GM19463 (cell line): Measurements from ENCODE around the gene UBTD2.

Experiments used
- ATAC-seq: cut with Tn5 transposase; IDR thresholded peaks from one replicate; pipeline ENCODE4 v1.9.1; 2021; ENCODE audit warnings: mild to moderate bottlenecking, moderate library complexity; ENCODE audit not compliant: unreplicated experiment

UBTD2 gene

DNA sequence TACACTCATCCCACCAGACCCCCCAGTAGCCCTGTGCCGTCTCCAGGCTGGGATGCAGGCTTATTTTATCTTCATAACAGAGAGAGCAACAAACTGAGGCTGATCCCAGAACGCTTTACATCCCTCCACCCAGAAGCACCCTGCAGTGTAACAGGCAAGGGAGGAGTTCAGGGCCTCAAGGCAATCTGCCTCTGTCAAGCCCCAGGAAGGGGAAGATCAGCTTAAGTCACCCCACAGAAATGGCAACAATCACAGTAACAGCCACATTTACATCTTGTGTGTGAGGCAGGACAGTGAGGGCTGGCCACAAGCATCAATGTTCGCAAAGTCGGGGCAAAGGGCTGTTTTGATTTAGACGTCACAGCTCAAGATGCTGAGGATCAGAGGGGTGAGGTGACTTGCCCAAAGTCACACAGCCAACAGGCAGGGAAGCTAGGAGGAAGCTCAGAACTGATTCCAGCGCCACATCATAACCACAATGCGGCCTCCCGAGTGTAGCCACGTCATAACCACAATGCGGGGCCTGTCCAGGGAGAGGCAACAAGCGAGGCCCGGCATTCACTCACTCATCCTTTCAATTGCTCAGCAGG lies 109.9 kb downstream of the UBTD2 start:
- no peak for ATAC-seq

DNA sequence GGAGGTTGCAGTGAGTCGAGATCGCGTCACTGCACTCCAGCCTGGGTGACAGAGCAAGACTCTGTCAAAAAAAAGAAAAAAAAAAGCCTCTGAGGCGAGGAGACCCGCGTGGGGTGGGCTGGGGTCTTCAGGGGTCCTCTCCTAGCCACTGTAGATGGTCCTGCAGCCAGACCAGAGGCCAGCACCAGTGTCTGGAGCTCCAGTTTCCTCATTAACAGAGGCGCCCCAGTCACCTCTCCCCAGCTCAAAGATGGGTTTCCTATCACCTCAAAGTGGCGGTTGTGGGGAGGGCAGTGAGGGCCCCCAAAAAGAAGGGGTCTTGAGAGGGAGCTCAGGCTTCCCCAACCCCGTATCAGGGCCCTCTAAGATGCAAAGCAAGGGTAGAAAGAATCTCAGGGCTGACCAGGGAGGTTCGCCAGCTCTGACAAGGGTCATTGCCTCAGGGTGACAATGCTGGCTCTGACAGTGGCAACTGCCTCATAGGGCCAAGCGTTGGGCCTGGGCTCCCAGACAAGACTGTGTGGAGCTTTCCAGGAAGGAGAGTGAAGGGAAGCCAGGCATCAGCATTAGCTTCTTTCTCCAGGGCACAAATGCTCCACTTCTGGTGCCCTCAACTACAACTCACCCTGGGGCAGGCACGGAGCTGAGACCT lies 110.5 kb downstream of the UBTD2 start:
- no peak for ATAC-seq

DNA sequence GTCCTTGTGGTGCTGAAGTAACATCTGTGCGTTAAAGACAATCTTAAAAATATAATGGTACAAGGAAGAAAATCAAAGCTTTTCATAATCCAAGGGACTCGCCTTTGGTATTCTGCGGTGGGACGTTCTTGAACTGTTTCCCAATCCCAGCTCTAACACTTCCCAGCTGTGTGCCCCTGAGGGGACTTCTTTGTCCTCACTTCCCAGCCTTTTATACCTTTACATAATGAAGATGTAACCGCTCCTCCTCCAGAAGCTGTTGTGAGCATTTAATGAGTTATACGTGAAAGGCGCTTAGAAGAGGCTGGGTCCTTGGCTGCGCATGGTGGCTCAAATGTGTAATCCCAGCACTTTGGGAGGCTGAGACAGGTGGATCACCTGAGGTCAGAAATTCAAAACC lies 112.4 kb downstream of the UBTD2 start:
- no peak for ATAC-seq

DNA sequence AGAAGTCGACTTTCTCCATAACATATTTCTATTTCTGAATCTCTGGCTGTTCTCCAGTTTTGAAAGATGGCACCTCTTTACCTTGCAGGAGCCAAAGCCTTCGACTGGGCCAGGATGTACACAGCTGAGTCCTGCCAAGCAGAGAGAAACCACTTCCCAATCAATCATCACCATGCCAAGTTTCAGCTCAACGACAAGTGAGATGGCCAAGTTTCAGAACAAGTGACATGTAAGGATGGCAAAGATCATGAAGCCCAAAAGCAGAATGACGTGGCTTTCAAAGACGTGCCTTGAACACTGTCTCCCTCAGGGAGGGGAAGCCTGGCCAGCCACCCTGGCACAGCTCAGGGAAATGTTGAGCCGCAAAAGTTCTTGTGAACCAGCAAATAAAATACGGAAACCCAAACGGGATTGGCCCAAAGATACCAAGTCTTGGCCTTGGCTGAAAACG lies 113.3 kb downstream of the UBTD2 start:
- no peak for ATAC-seq

DNA sequence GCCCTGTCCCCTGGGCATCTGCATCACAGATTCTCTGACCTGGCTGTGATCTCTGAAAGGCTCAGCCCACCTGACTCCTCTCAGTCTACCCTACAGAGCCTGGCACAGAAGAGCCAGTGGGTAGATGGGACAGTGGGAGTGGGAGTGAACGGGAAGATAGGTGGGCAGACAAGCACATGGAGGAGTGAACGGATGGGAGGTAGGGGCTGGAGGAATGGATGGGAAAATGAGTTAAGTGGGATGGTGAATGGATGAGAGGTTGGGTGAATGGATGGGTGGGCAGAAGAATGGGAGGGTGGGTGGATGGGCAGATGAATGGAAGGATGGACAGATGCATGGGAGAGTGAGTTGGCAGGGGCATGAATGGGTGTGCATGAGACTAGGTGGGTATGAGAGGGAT lies 114.3 kb downstream of the UBTD2 start:
- ATAC-seq: no peak

DNA sequence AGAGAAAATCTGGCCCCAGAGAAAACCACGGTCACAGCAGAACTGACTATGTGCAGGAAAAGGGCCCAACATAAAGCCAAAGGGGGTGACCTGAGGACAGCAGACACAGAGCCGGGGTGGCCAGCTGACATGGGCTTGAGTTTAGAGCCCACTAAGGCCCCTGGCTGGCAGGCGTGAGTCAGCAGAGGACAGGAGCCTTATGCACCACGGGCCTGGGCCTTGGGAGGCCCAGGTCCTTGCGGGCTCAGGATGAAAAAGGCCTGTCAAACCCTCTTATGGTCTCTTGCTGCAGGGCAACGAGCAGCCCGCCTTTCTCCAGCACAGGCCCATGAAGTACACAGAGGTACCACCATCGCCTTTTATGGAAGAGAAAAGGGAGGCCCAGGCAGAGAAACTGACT lies 115.3 kb downstream of the UBTD2 start:
- no peak for ATAC-seq

DNA sequence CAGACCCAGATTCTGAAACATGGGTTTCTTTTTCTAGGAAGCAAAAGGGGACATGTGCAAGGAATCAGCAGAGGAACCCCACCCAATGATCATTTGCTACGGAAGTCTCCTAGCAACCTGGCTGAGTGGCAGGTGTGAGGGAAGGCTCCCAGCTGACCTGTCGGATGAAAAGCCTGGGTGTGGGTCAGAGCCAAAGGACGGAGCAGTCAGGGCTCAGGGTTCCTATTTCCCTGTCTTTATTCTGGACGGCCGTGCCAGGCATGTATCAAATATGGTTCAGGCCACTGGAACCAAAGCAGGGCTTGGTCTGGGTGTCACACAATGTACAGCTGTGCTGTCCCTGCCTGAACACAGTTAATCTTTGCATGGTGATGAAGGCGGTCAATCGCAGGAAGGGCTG lies 115.7 kb downstream of the UBTD2 start:
- no peak for ATAC-seq

DNA sequence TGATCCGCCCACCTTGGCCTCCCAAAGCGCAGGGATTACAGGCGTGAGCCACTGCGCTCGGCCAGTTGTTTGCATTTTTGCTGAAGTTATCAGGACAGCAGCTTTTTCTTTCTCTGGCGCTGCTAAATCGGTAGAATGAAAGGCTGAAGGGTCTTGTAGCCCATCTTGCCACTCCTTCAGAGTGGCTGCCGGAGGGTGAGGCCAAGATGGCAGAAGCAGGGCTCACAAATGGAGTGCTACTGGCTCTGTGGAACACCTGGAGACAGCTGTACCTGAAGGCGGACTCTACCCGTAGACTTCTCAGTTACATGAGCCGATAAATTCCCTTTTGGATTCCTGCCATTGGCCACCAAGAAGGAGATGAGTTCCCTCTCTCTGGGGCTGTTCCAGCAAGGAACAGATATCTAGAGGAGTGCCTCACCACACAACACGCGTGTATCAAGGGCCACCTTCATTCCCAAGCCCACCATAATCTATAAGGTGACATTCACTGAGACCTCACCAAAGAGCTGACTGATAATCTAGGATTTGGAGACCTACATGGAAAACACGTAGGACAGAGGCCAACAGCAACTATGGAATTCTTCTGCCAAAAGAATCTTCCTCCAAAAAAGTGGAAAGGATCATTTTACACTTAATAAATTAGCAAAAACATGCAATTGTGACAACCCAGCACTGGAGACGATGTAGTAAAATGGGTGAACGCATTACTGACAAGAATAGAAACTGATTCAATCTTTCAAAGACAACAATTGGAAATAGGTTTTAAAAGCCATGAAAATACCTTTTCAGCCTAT lies 117.3 kb downstream of the UBTD2 start:
- no peak for ATAC-seq

DNA sequence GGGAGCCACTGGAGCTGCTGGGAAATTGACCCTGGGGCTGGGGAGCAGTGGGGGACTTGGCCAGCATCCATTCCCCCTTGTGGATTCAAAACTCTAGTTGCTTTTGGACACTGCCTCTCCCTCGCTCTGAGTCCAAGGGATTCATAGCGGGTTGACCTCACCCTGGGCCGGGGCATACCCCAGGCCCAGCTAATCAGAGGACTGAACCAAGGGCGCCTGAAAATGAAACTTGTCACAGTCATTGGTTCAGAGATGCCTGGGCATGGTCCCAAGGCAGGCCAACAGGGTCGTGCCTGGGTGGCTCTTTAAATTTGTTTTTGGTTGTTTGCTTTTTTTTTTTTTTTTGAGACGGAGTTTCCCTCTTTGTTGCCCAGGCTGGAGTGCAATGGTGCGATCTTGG lies 118.1 kb downstream of the UBTD2 start:
- peak; percentile 96 for ATAC-seq

DNA sequence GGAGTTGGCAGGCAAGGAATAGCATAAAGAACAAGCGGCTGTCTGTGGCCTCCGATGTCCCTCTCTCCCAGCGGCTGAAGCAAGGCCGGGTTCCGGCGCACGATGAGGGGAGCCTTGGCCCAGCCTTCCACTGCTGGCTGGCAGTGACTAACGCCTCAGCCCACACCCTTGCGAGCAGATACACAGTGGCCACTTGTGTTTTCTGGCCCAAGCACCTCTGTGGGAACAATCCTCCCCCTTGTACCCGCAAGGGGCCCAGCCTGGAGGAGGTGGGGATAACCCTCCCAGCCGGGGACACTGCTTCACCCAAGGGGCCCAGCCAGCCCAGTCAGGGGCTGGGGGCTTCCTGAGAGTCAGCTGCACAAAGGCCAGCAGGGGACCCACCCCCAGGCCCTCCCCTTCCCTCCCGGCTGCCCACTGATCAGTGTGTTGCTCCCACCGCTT lies 118.8 kb downstream of the UBTD2 start:
- no peak for ATAC-seq

DNA sequence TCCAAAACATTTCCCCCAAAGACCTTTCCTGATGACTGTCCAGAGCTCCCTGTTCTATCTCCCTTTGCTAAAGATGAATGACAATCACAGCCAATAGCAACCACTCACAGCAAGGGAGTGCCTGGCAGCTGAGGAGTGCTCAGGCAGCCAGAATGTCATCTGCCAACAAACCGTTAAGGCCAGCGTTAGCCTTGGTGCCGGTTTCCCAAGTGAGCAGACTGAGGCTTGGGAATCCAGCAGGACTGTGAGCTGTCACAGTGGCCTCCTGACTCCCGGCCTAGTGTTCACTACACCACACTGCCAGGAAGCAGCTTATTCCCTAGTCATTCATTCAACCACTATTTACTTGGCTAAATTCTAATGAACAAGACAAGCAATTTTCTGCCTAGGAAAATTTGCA lies 120.2 kb downstream of the UBTD2 start:
- no peak for ATAC-seq

DNA sequence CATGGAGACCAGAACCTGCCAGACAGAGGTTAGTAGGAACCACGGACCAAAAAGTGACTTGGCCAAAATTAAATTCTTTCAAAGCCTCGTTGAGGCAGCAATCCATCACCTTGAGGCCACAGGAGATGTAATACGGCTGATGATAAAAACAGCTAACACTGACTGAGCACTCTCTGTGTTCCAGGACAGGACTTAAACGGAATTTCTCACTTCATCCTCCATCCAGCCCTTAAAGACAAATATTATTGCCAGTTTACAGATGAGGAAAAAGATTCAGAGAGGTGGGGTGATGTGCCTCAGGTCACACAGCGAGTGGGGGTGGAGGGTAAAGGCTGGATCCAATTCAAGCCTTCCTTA lies 120.6 kb downstream of the UBTD2 start:
- ATAC-seq: no peak

DNA sequence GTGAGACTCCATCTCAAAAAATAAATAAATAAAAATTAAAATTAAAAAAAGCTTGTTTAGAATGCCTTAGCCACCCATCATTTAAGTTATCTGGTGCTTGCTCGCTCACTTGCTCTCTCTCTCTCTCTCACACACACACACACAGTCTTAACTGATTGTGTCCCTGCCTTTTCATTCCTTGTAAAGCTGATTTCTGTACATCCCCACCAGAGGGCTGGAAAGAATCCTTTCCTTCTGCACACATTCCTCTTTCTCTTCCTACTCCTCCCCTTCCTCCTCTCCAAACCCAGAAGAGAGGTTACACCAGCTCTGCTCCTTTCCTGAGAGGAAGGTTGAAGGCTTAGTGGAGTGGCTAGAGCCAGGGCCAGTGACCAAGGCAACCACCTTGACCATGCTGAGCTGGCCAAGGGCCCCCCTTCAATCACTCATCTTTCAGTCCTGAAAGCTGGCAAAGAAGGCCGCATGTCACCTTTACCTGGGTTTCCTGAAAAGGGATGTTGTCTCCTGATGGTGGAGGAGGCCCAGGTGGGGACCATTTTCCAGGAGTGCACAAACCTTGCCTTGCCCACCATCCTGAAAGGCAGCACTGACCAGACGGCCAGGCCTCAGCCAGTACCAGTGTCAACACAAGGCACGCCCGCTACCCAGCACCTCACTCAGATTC lies 121.1 kb downstream of the UBTD2 start:
- ATAC-seq: no peak

DNA sequence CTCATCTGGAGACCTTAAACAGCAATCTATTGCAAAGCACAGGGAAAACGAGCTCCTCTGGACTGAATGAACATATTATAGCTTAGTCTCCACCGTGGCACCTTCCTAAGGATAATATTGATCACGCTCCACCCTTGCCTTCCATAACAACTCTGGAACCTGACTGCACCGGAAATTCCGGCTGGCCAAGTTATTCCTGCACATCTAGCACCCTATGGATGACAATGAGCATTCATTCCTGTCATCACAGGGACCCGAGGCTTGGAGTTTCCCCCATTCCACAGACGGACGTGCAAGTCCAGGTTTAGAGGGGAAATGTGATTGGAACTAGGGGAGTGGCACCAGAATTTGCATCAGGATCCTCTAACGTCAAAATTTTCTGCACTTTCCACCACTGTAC lies 123.1 kb downstream of the UBTD2 start:
- no peak for ATAC-seq
